Loucy (cell line): ENCODE measurements around the gene CYP2F1.
"Not testable (repeated sequence)": the region's sequence is repeated elsewhere in the genome, so short reads cannot be mapped to it uniquely, and the experiment has no call there.

Experiments used
- H2AFZ ChIP-seq: fragments of 200-600 bp; sonication (generic); 2 replicates; pipeline ENCODE4 v1.6.0; 2016; ENCODE audit warnings: antibody characterized with exemption, mild to moderate bottlenecking, low read length, moderate library complexity
- H3F3A ChIP-seq: fragments of 200-600 bp; 2 replicates; pipeline ENCODE4 v1.6.0; 2016; ENCODE audit warnings: antibody characterized with exemption, low read depth, mild to moderate bottlenecking
- H3K27me3 ChIP-seq: fragments of 200-600 bp; sonication (generic); 2 replicates; pipeline ENCODE4 v1.6.1; 2014; ENCODE audit warnings: low read length, mild to moderate bottlenecking; ENCODE audit not compliant: insufficient read depth, poor library complexity, severe bottlenecking
- H3K36me3 ChIP-seq: fragments of 200-600 bp; sonication (generic); 2 replicates; pipeline ENCODE4 v1.6.1; 2016; ENCODE audit warnings: low read length; ENCODE audit not compliant: insufficient read depth
- H3K4me1 ChIP-seq: fragments of 200-600 bp; sonication (generic); 2 replicates; pipeline ENCODE4 v1.5.1; 2014; ENCODE audit warnings: low read length, mild to moderate bottlenecking; ENCODE audit not compliant: insufficient read depth, poor library complexity, severe bottlenecking
- H3K4me2 ChIP-seq: fragments of 200-600 bp; sonication (generic); 2 replicates; pipeline ENCODE4 v1.6.0; 2014; ENCODE audit warnings: antibody characterized with exemption, low read length, low read depth, mild to moderate bottlenecking; ENCODE audit not compliant: poor library complexity, severe bottlenecking
- H3K4me3 ChIP-seq: fragments of 200-600 bp; sonication (generic); 2 replicates; pipeline ENCODE4 v1.5.1; 2014; ENCODE audit warnings: low read length, mild to moderate bottlenecking, mixed read lengths; ENCODE audit not compliant: poor library complexity, severe bottlenecking
- H3K79me2 ChIP-seq: fragments of 200-600 bp; sonication (generic); 2 replicates; pipeline ENCODE4 v1.6.1; 2014; ENCODE audit warnings: low read length; ENCODE audit not compliant: insufficient read depth
- H3K9ac ChIP-seq: fragments of 200-600 bp; sonication (generic); 2 replicates; pipeline ENCODE4 v1.6.0; 2014; ENCODE audit warnings: mild to moderate bottlenecking, low read depth, low read length, moderate library complexity; ENCODE audit not compliant: poor library complexity, severe bottlenecking
- H3K9me2 ChIP-seq: fragments of 200-600 bp; sonication (generic); replicated peaks from 2 replicates; pipeline ENCODE4 v1.6.1; 2016; ENCODE audit warnings: low read depth, low read length, mixed read lengths
- H3K9me3 ChIP-seq: fragments of 200-600 bp; sonication (generic); 2 replicates; pipeline ENCODE4 v1.6.1; 2014; ENCODE audit warnings: mild to moderate bottlenecking, antibody characterized with exemption, low read length, low read depth; ENCODE audit not compliant: insufficient read depth
- H4K20me1 ChIP-seq: fragments of 200-600 bp; sonication (generic); 2 replicates; pipeline ENCODE4 v1.6.0; 2014; ENCODE audit warnings: antibody characterized with exemption, low read length, mild to moderate bottlenecking; ENCODE audit not compliant: insufficient read depth, poor library complexity, severe bottlenecking
- EZH2phosphoT487 ChIP-seq: fragments of 200-600 bp; IDR thresholded peaks from 2 replicates; pipeline ENCODE4 v1.6.1; 2018; ENCODE audit warnings: antibody characterized with exemption, mild to moderate bottlenecking, moderate library complexity, borderline replicate concordance
- TF ChIP-seq, protein P1 (sequence below): fragments of 200-600 bp; sonication (generic); conservative IDR thresholded peaks from 2 replicates; pipeline ENCODE4 v1.5.1; 2014; ENCODE audit warnings: mild to moderate bottlenecking, antibody characterized with exemption, low read length

Gene CYP2F1

DNA sequence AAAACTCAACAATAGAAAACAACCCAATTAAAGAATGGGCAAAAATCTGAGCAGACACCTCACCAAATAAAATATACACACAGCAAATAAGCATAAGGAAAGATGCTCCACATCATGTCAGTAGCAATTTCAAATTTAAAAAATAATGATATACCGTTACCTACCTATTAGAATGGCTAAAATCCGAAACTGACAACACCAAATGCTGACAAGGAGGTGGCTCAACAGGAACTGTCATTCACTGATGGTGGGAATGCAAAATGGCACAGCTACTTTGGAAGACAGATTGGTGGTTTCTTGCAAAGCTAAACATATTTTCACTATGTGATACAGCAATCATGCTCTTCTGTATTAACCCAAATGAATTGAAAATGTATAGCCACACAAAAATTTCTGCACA is 16.9 kb upstream of the CYP2F1 start:
- Histone ChIP-seq H3K4me2 (no peak overlapping the region), H2AFZ (no peak overlapping the region), H3K79me2 (no peaks in the 10 kb centered on the region), H3K4me3 (no peak overlapping the region), H3K9me2 (no peaks in the 10 kb centered on the region), H3K9ac (no peak overlapping the region), H3K4me1 (no peaks in the 10 kb centered on the region), H3K9me3 (no peaks in the 10 kb centered on the region), H3F3A (no peaks in the 10 kb centered on the region), H3K36me3 (no peaks in the 10 kb centered on the region), H4K20me1 (no peaks in the 10 kb centered on the region), H3K27me3 (no peaks in the 10 kb centered on the region)
- no peak for TF ChIP-seq EZH2phosphoT487
- TF ChIP-seq, protein P1, sequence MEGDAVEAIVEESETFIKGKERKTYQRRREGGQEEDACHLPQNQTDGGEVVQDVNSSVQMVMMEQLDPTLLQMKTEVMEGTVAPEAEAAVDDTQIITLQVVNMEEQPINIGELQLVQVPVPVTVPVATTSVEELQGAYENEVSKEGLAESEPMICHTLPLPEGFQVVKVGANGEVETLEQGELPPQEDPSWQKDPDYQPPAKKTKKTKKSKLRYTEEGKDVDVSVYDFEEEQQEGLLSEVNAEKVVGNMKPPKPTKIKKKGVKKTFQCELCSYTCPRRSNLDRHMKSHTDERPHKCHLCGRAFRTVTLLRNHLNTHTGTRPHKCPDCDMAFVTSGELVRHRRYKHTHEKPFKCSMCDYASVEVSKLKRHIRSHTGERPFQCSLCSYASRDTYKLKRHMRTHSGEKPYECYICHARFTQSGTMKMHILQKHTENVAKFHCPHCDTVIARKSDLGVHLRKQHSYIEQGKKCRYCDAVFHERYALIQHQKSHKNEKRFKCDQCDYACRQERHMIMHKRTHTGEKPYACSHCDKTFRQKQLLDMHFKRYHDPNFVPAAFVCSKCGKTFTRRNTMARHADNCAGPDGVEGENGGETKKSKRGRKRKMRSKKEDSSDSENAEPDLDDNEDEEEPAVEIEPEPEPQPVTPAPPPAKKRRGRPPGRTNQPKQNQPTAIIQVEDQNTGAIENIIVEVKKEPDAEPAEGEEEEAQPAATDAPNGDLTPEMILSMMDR = no peak

DNA sequence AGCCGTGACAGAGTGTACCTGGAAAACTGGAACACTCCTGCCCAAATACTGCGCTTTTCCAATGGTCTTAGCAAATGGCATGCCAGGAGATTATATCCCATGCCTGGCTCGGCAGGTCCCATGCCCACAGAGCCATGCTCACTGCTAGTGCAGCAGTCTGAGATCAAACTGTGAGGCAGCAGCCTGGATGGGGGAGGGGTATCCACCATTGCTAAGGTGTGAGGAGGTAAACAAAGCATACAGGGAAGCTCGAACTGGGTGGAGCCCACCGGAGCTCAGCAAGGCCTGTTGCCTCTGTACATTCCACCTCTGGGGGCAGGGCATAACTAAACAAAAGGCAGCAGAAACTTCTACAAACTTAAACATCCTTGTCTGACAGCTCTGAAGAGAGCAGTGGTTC is 15.5 kb upstream of the CYP2F1 start:
- Histone ChIP-seq H3K9me3 (no peaks in the 10 kb centered on the region), H3K4me1 (no peaks in the 10 kb centered on the region), H2AFZ (no peak overlapping the region), H4K20me1 (no peaks in the 10 kb centered on the region), H3K9me2 (no peaks in the 10 kb centered on the region), H3K79me2 (no peaks in the 10 kb centered on the region), H3K36me3 (no peaks in the 10 kb centered on the region), H3K4me2 (no peak overlapping the region), H3F3A (no peaks in the 10 kb centered on the region), H3K27me3 (no peaks in the 10 kb centered on the region), H3K9ac (no peak overlapping the region), H3K4me3 (no peak overlapping the region)
- TF ChIP-seq, protein P1 = no peak
- TF ChIP-seq EZH2phosphoT487 = no peak

DNA sequence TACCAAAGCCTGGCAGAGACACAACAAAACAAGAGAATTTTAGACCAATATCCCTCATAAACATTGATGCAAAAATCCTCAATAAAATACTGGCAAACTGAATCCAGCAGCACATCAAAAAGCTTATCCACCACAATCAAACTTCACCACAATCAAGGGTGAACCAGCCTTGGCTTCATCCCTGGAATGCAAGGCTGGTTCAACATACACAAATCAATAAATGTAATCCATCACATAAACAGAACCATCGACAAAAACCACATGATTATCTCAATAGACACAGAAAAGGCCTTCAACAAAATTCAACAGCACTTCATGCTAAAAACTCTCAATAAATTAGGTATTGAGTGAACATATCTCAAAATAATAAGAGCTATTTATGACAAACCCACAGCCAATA is 12.0 kb upstream of the CYP2F1 start:
- H3K9ac ChIP-seq, H3K4me1 ChIP-seq, H3K79me2 ChIP-seq, H3K9me3 ChIP-seq, H3K36me3 ChIP-seq, H2AFZ ChIP-seq, H3K4me2 ChIP-seq, H3K9me2 ChIP-seq, H3F3A ChIP-seq, H3K27me3 ChIP-seq, H4K20me1 ChIP-seq, H3K4me3 ChIP-seq: not testable (repeated sequence)

GRCh38 chr19:41106177-41106576 is 8.1 kb upstream of the CYP2F1 start:
- H3K27me3 ChIP-seq = no peaks in the 10 kb centered on the region
- no peaks in the 10 kb centered on the region for H3K9me2 ChIP-seq
- no peaks in the 10 kb centered on the region for H4K20me1 ChIP-seq
- H3K79me2 ChIP-seq = no peaks in the 10 kb centered on the region
- H3K9ac ChIP-seq = no peak overlapping the region
- no peaks in the 10 kb centered on the region for H3K9me3 ChIP-seq
- no peaks in the 10 kb centered on the region for H3F3A ChIP-seq
- no peak overlapping the region for H2AFZ ChIP-seq
- H3K36me3 ChIP-seq = no peaks in the 10 kb centered on the region
- no peak overlapping the region for H3K4me3 ChIP-seq
- TF ChIP-seq EZH2phosphoT487 = no peak
- TF ChIP-seq, protein P1 = no peak
- H3K4me2 ChIP-seq = no peak overlapping the region
- H3K4me1 ChIP-seq = no peaks in the 10 kb centered on the region
